CD4-positive, CD25-positive, alpha-beta regulatory T cell (primary cell): ENCODE measurements around the gene FKBP6. TPM values are rescaled to one million over a fixed set of nuclear protein-coding genes. Genes with fewer than 3 reads are reported as not detected.
"Not testable (repeated sequence)": the region's sequence is repeated elsewhere in the genome, so short reads cannot be mapped to it uniquely, and the experiment has no call there.

Source experiments
- ATAC-seq, 2 donors: fragments of 150-1000 bp; cut with Tn5 transposase; one replicate each; pipeline ENCODE4 v1.10.0; 2021; ENCODE audit warnings: low read depth in 2 of 2, moderate number of reproducible peaks in 2 of 2, moderate library complexity in 1 of 2
- DNase-seq, 3 donors: peaks; one replicate each; pipeline versions ENCODE4 v3.0.0 to v3.0.0-alpha.2; 2012 to 2022; ENCODE audit warnings: mixed read lengths in 1 of 3
- H3K27ac ChIP-seq: one replicate; pipeline ENCODE4 v1.7.0; 2013; ENCODE audit warnings: mild to moderate bottlenecking, low read length; ENCODE audit not compliant: insufficient read depth, poor library complexity, severe bottlenecking
- H3K27me3 ChIP-seq: one replicate; pipeline ENCODE4 v1.7.0; 2013; ENCODE audit warnings: low read length; ENCODE audit not compliant: control insufficient read depth, insufficient read depth
- H3K36me3 ChIP-seq: one replicate; pipeline ENCODE4 v1.7.0; 2013; ENCODE audit warnings: mild to moderate bottlenecking, low read length, moderate library complexity; ENCODE audit not compliant: control insufficient read depth, insufficient read depth
- H3K4me1 ChIP-seq: 2 replicates; pipeline ENCODE4 v1.7.0; 2013; ENCODE audit warnings: mild to moderate bottlenecking, low read length; ENCODE audit not compliant: insufficient read depth, control insufficient read depth, poor library complexity, severe bottlenecking
- H3K4me3 ChIP-seq: one replicate; pipeline ENCODE4 v1.7.0; 2013; ENCODE audit warnings: low read depth, mild to moderate bottlenecking, low read length, moderate library complexity
- H3K9me3 ChIP-seq, 2 experiments: 1 replicate in 1 of 2; 2 replicates in 1 of 2; pipeline ENCODE4 v1.7.0; 2013; ENCODE audit warnings: low read length in 2 of 2, mild to moderate bottlenecking in 1 of 2, moderate library complexity in 1 of 2; ENCODE audit not compliant: control insufficient read depth in 2 of 2
- H3K27ac Mint-ChIP-seq, 3 donors: one replicate each; pipeline ENCODE4 v1.8.0; 2020 to 2022; ENCODE audit warnings: mild to moderate bottlenecking in 3 of 3, mixed read lengths in 3 of 3, moderate library complexity in 2 of 3
- H3K27me3 Mint-ChIP-seq: one replicate; pipeline ENCODE4 v1.8.0; 2022; ENCODE audit warnings: mild to moderate bottlenecking, mixed read lengths
- H3K36me3 Mint-ChIP-seq: one replicate; pipeline ENCODE4 v1.8.0; 2020; ENCODE audit warnings: mixed read lengths
- H3K4me1 Mint-ChIP-seq, 4 donors: one replicate each; pipeline ENCODE4 v1.8.0; 2020 to 2022; ENCODE audit warnings: mixed read lengths in 4 of 4, mild to moderate bottlenecking in 1 of 4
- H3K4me3 Mint-ChIP-seq, 4 donors: one replicate each; pipeline ENCODE4 v1.8.0; 2020 to 2022; ENCODE audit warnings: mild to moderate bottlenecking in 4 of 4, mixed read lengths in 4 of 4, moderate library complexity in 3 of 4
- H3K9me3 Mint-ChIP-seq, 7 donors: one replicate each; pipeline ENCODE4 v1.8.0; 2020 to 2022; ENCODE audit warnings: mixed read lengths in 7 of 7, mild to moderate bottlenecking in 3 of 7, moderate library complexity in 2 of 7
- polyA plus RNA-seq, 4 donors: library from polyadenylated mRNA; unstranded; fragments of 300-500 nt; fragmentation: Illumina TruSeq; gene quantifications; one replicate each; pipeline ENCODE4 v1.2.3, GENCODE V29; 2021
- total RNA-seq: library from RNA; stranded (reverse); gene quantifications from one replicate; pipeline ENCODE4 v1.2.3, GENCODE V29; 2022

FKBP6 gene
- total and polyA plus RNA-seq, 5 donors from 2014 or later: not detected

GRCh38 chr7:73359306-73359705, 31.3 kb downstream of the FKBP6 start:
- DNase-seq (no peak), ATAC-seq (no peak)
- Histone ChIP-seq H3K27ac (no peak overlapping the region), H3K9me3 (no peaks in the 10 kb centered on the region), H3K4me3 (no peak overlapping the region), H3K27me3 (no peaks in the 10 kb centered on the region), H3K36me3 (no peaks in the 10 kb centered on the region), H3K4me1 (no peaks in the 10 kb centered on the region)
- Mint-ChIP-seq H3K9me3 (peaks cover 0 to 1% (median 0%) of the 10 kb centered on the region in 7 donors), H3K27ac (no peak overlapping the region), H3K27me3 (peaks cover 5% of the 10 kb centered on the region), H3K4me1 (peaks cover 0 to 7% (median 0%) of the 10 kb centered on the region in 4 donors), H3K4me3 (peak overlapping the region in 1 of 4 donors; percentile 41), H3K36me3 (no peaks in the 10 kb centered on the region)

- H3K4me3 ChIP-seq: no peak overlapping the region
- DNase-seq: no peak
- no peaks in the 10 kb centered on the region for H3K4me1 ChIP-seq
- peaks cover 7% of the 10 kb centered on the region for H3K27me3 Mint-ChIP-seq
- H3K27ac Mint-ChIP-seq: no peak overlapping the region
- H3K9me3 ChIP-seq: no peaks in the 10 kb centered on the region
- ATAC-seq: no peak
- H3K36me3 ChIP-seq: no peaks in the 10 kb centered on the region
- H3K4me1 Mint-ChIP-seq: peaks cover 0 to 7% (median 0%) of the 10 kb centered on the region in 4 donors
- H3K27me3 ChIP-seq: no peaks in the 10 kb centered on the region
- peaks cover 0 to under 1% (median 0%) of the 10 kb centered on the region in 7 donors for H3K9me3 Mint-ChIP-seq
- H3K27ac ChIP-seq: no peak overlapping the region
- H3K4me3 Mint-ChIP-seq: no peak overlapping the region
- H3K36me3 Mint-ChIP-seq: no peaks in the 10 kb centered on the region
Measured at GRCh38 chr7:73359746-73360375, 31.9 kb downstream of the FKBP6 start.

GRCh38 chr7:73360590-73360989, 32.6 kb downstream of the FKBP6 start:
- H3K4me1 ChIP-seq, H3K4me3 Mint-ChIP-seq, H3K27me3 Mint-ChIP-seq, H3K9me3 ChIP-seq, H3K36me3 Mint-ChIP-seq, H3K4me1 Mint-ChIP-seq, H3K27me3 ChIP-seq, H3K36me3 ChIP-seq, H3K4me3 ChIP-seq, ATAC-seq, H3K27ac Mint-ChIP-seq, H3K27ac ChIP-seq, DNase-seq, H3K9me3 Mint-ChIP-seq: not testable (repeated sequence)

GRCh38 chr7:73363225-73364005, 35.5 kb downstream of the FKBP6 start:
- H3K4me3 ChIP-seq: no peak overlapping the region
- H3K27me3 ChIP-seq: no peaks in the 10 kb centered on the region
- DNase-seq (no peak), ATAC-seq (no peak)
- H3K4me1 ChIP-seq: no peaks in the 10 kb centered on the region
- peaks cover 0 to 3% (median under 1%) of the 10 kb centered on the region in 4 donors for H3K4me1 Mint-ChIP-seq
- no peak overlapping the region for H3K27ac ChIP-seq
- no peak overlapping the region for H3K4me3 Mint-ChIP-seq
- H3K36me3 Mint-ChIP-seq: no peaks in the 10 kb centered on the region
- no peaks in the 10 kb centered on the region for H3K9me3 Mint-ChIP-seq
- no peaks in the 10 kb centered on the region for H3K36me3 ChIP-seq
- H3K27ac Mint-ChIP-seq: no peak overlapping the region
- H3K27me3 Mint-ChIP-seq: peaks cover 8% of the 10 kb centered on the region
- H3K9me3 ChIP-seq: no peaks in the 10 kb centered on the region

- ATAC-seq (no peak), DNase-seq (no peak)
- Mint-ChIP-seq H3K27me3 (peaks cover 8% of the 10 kb centered on the region), H3K4me3 (no peak overlapping the region), H3K27ac (no peak overlapping the region), H3K36me3 (no peaks in the 10 kb centered on the region), H3K9me3 (peaks cover 0 to under 1% (median 0%) of the 10 kb centered on the region in 7 donors), H3K4me1 (peaks cover 0 to 3% (median 0%) of the 10 kb centered on the region in 4 donors)
- no peaks in the 10 kb centered on the region for H3K36me3 ChIP-seq
- H3K27ac ChIP-seq: no peak overlapping the region
- no peaks in the 10 kb centered on the region for H3K4me1 ChIP-seq
- H3K9me3 ChIP-seq: no peaks in the 10 kb centered on the region
- H3K27me3 ChIP-seq: no peaks in the 10 kb centered on the region
- no peak overlapping the region for H3K4me3 ChIP-seq
Measured at GRCh38 chr7:73364006-73364728, 36.2 kb downstream of the FKBP6 start.

GRCh38 chr7:73366127-73366526, 38.2 kb downstream of the FKBP6 start:
- Mint-ChIP-seq H3K27me3 (peaks cover 8% of the 10 kb centered on the region), H3K4me3 (no peak overlapping the region), H3K9me3 (peaks cover 0 to 3% (median 0%) of the 10 kb centered on the region in 7 donors), H3K4me1 (peaks cover 0 to 3% (median under 1%) of the 10 kb centered on the region in 4 donors), H3K27ac (no peak overlapping the region), H3K36me3 (no peaks in the 10 kb centered on the region)
- Histone ChIP-seq H3K9me3 (no peaks in the 10 kb centered on the region), H3K36me3 (no peaks in the 10 kb centered on the region), H3K4me1 (no peaks in the 10 kb centered on the region), H3K27ac (no peak overlapping the region), H3K4me3 (no peak overlapping the region), H3K27me3 (no peaks in the 10 kb centered on the region)
- ATAC-seq: no peak
- no peak for DNase-seq

- Histone ChIP-seq H3K9me3 (no peaks in the 10 kb centered on the region), H3K36me3 (no peaks in the 10 kb centered on the region), H3K4me1 (no peaks in the 10 kb centered on the region), H3K4me3 (no peak overlapping the region), H3K27me3 (no peaks in the 10 kb centered on the region), H3K27ac (no peak overlapping the region)
- H3K27ac Mint-ChIP-seq: no peak overlapping the region
- no peak for DNase-seq
- no peaks in the 10 kb centered on the region for H3K36me3 Mint-ChIP-seq
- peaks cover 8% of the 10 kb centered on the region for H3K27me3 Mint-ChIP-seq
- H3K4me3 Mint-ChIP-seq: no peak overlapping the region
- peaks cover 0 to 3% (median 0%) of the 10 kb centered on the region in 7 donors for H3K9me3 Mint-ChIP-seq
- ATAC-seq: no peak
- H3K4me1 Mint-ChIP-seq: peaks cover 0 to 3% (median under 1%) of the 10 kb centered on the region in 4 donors
Measured at GRCh38 chr7:73366990-73367389, 39.0 kb downstream of the FKBP6 start.
